Effector memory CD4-positive, alpha-beta T cell (primary cell): Measurements from ENCODE around the gene OLFML2A.

ENCODE experiments used
- DNase-seq, 3 donors: peaks; one replicate each; pipeline ENCODE4 v3.0.0-alpha.2; 2020
- H3K27ac ChIP-seq: 2 replicates; pipeline ENCODE4 v1.7.0; 2013; ENCODE audit warnings: mild to moderate bottlenecking, low read length, moderate library complexity; ENCODE audit not compliant: insufficient read depth, poor library complexity, severe bottlenecking
- H3K27me3 ChIP-seq: replicated peaks from 2 replicates; pipeline ENCODE4 v1.7.0; 2013; ENCODE audit warnings: mild to moderate bottlenecking, low read length; ENCODE audit not compliant: insufficient read depth, control insufficient read depth, poor library complexity, severe bottlenecking
- H3K36me3 ChIP-seq: 2 replicates; pipeline ENCODE4 v1.7.0; 2013; ENCODE audit warnings: mild to moderate bottlenecking, low read length, moderate library complexity; ENCODE audit not compliant: control insufficient read depth, insufficient read depth
- H3K4me1 ChIP-seq: 2 replicates; pipeline ENCODE4 v1.7.0; 2013; ENCODE audit warnings: low read length, mild to moderate bottlenecking; ENCODE audit not compliant: control insufficient read depth, insufficient read depth, poor library complexity, severe bottlenecking
- H3K4me3 ChIP-seq: 2 replicates; pipeline ENCODE4 v1.7.0; 2013; ENCODE audit warnings: low read length, low read depth, mild to moderate bottlenecking; ENCODE audit not compliant: insufficient read depth, poor library complexity, severe bottlenecking
- H3K9me3 ChIP-seq: 2 replicates; pipeline ENCODE4 v1.7.0; 2013; ENCODE audit warnings: mild to moderate bottlenecking, low read length, moderate library complexity; ENCODE audit not compliant: control insufficient read depth

OLFML2A gene

GRCh38 chr9:124743686-124744348 lies 33.1 kb upstream of the OLFML2A start:
- Histone ChIP-seq H3K4me1 (no peaks in the 10 kb centered on the region), H3K4me3 (no peak overlapping the region), H3K36me3 (no peaks in the 10 kb centered on the region), H3K27ac (no peak overlapping the region), H3K27me3 (no peaks in the 10 kb centered on the region), H3K9me3 (no peaks in the 10 kb centered on the region)
- no peak for DNase-seq

GRCh38 chr9:124747065-124747464 lies 29.9 kb upstream of the OLFML2A start:
- H3K27ac ChIP-seq = no peak overlapping the region
- H3K4me3 ChIP-seq = no peak overlapping the region
- H3K27me3 ChIP-seq = no peaks in the 10 kb centered on the region
- H3K36me3 ChIP-seq = no peaks in the 10 kb centered on the region
- no peaks in the 10 kb centered on the region for H3K4me1 ChIP-seq
- no peak for DNase-seq
- no peaks in the 10 kb centered on the region for H3K9me3 ChIP-seq

DNA sequence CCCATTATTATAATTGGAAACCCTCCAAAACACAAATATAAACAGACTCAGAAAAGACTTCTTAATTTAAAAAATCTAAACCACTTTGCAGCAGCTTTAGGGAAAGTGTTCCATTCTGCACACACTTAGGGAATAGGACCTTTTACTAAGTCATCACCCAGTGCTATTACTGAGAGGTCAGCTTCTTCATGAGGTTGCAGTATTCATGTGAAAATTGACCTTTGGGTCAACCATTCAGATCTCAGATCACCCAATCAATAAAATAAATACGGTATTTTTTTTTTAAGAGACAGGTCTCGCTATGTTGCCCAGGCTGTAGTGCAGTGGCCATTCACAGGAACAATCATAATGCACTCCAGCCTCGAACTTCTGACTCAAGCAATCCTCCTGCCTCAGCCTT lies 27.6 kb upstream of the OLFML2A start:
- H3K27ac ChIP-seq = no peak overlapping the region
- H3K27me3 ChIP-seq = no peaks in the 10 kb centered on the region
- no peaks in the 10 kb centered on the region for H3K4me1 ChIP-seq
- no peaks in the 10 kb centered on the region for H3K36me3 ChIP-seq
- DNase-seq = no peak
- no peaks in the 10 kb centered on the region for H3K9me3 ChIP-seq
- no peak overlapping the region for H3K4me3 ChIP-seq

- Histone ChIP-seq H3K36me3 (no peaks in the 10 kb centered on the region), H3K27ac (no peak overlapping the region), H3K27me3 (no peaks in the 10 kb centered on the region), H3K4me3 (no peak overlapping the region), H3K4me1 (no peaks in the 10 kb centered on the region), H3K9me3 (no peaks in the 10 kb centered on the region)
- no peak for DNase-seq
These were observed 27.2 kb upstream of the OLFML2A start for GRCh38 chr9:124749781-124750180.

- no peaks in the 10 kb centered on the region for H3K4me1 ChIP-seq
- H3K9me3 ChIP-seq = no peaks in the 10 kb centered on the region
- no peak overlapping the region for H3K27ac ChIP-seq
- DNase-seq = no peak
- H3K27me3 ChIP-seq = peaks cover 6% of the 10 kb centered on the region
- no peak overlapping the region for H3K4me3 ChIP-seq
- H3K36me3 ChIP-seq = no peaks in the 10 kb centered on the region
These were observed 24.0 kb upstream of the OLFML2A start for GRCh38 chr9:124752967-124753366.

DNA sequence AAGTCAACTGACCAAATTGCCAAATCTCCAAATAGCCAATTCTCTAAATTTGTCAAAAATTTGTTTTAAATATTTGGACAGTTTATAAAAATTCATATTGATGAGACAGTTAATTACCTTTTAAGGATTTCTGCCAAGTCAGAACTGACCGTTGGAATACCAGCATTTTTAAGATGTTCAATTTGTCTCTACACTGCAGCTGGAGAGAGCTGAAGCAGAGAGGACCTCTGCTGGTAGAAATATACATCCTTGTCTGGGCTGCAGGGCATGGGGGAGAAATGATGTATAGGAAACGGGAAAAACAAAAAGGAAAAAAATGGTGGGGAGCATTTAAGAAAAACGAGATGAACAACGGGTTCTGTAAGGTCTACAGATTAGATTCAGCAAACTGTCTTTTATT lies 22.6 kb upstream of the OLFML2A start:
- DNase-seq = no peak
- H3K36me3 ChIP-seq = no peaks in the 10 kb centered on the region
- H3K4me1 ChIP-seq = no peaks in the 10 kb centered on the region
- H3K27me3 ChIP-seq = peaks cover 6% of the 10 kb centered on the region
- H3K27ac ChIP-seq = no peak overlapping the region
- H3K9me3 ChIP-seq = no peaks in the 10 kb centered on the region
- H3K4me3 ChIP-seq = no peak overlapping the region

DNA sequence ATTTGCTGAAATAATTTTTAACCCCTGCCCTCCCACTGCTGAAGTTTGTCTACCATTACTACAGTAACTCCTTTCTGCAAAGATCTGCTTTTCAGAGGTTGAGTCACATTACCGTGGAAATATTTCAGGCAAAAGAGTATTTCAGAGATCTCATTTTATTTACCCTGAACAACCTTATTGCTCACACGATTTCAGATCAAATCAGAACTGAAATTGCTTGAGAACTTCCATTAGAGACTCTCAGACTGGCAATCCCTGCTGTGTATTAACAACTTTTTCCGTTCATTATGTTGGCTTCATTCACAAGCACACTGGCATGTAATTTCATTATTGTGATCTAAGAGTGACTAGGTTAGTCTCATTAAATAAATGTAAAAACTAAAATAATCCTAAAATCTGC lies 21.9 kb upstream of the OLFML2A start:
- Histone ChIP-seq H3K27me3 (peaks cover 6% of the 10 kb centered on the region), H3K27ac (no peak overlapping the region), H3K9me3 (no peaks in the 10 kb centered on the region), H3K36me3 (no peaks in the 10 kb centered on the region), H3K4me3 (no peak overlapping the region), H3K4me1 (no peaks in the 10 kb centered on the region)
- DNase-seq = no peak

- H3K4me1 ChIP-seq = no peaks in the 10 kb centered on the region
- H3K27me3 ChIP-seq = peaks cover 6% of the 10 kb centered on the region
- H3K36me3 ChIP-seq = no peaks in the 10 kb centered on the region
- no peak overlapping the region for H3K4me3 ChIP-seq
- H3K9me3 ChIP-seq = no peaks in the 10 kb centered on the region
- no peak overlapping the region for H3K27ac ChIP-seq
- no peak for DNase-seq
These were observed 20.9 kb upstream of the OLFML2A start for GRCh38 chr9:124756011-124756410.

- peaks cover 6% of the 10 kb centered on the region for H3K27me3 ChIP-seq
- H3K36me3 ChIP-seq = no peaks in the 10 kb centered on the region
- no peak overlapping the region for H3K4me3 ChIP-seq
- no peak for DNase-seq
- H3K9me3 ChIP-seq = no peaks in the 10 kb centered on the region
- H3K4me1 ChIP-seq = no peaks in the 10 kb centered on the region
- no peak overlapping the region for H3K27ac ChIP-seq
These were observed 19.3 kb upstream of the OLFML2A start for GRCh38 chr9:124757616-124758015.

- H3K4me3 ChIP-seq = no peak overlapping the region
- H3K4me1 ChIP-seq = no peaks in the 10 kb centered on the region
- H3K27me3 ChIP-seq = peaks cover 6% of the 10 kb centered on the region
- no peak for DNase-seq
- no peaks in the 10 kb centered on the region for H3K9me3 ChIP-seq
- no peak overlapping the region for H3K27ac ChIP-seq
- H3K36me3 ChIP-seq = no peaks in the 10 kb centered on the region
These were observed 18.9 kb upstream of the OLFML2A start for GRCh38 chr9:124758061-124758460.
